ENCODE data around the gene PRSS23. TPM values are rescaled to one million over a fixed set of nuclear protein-coding genes. Genes with fewer than 3 reads are reported as not detected.

PRSS23 gene
- total RNA-seq, 1 experiment from 2014 or later, result 3.8 TPM

GRCh38 chr11:86800960-86801272 lies 574 bp downstream of the PRSS23 start:
- no peaks in the 10 kb centered on the region for H3K79me2 ChIP-seq (ENCODE audit: insufficient read depth, low read length)
- no peak for TF ChIP-seq SRF (IDR thresholded peaks at IDR 0.05; ENCODE audit: low read depth)
- no peak for TF ChIP-seq ELF1 (IDR thresholded peaks at IDR 0.05; ENCODE audit: borderline replicate concordance, low read depth)
- no peak for TF ChIP-seq REST (IDR thresholded peaks at IDR 0.05; ENCODE audit: low read depth)
- no peak for TF ChIP-seq FOSL1 (IDR thresholded peaks at IDR 0.05; ENCODE audit: low read depth)
- TF ChIP-seq JUND (IDR thresholded peaks at IDR 0.05), result no peak
- TF ChIP-seq EGR1 (IDR thresholded peaks at IDR 0.05; ENCODE audit: low read depth), result no peak
- TF ChIP-seq CBX3 (IDR thresholded peaks at IDR 0.05; ENCODE audit: low read depth), result no peak
- TF ChIP-seq CTCF (IDR thresholded peaks at IDR 0.05 in 2 of 3, conservative IDR thresholded peaks at IDR 0.05 in 1 of 3; ENCODE audit: borderline replicate concordance in 1 of 3, insufficient read depth in 1 of 3, low read depth in 2 of 3, low read length in 2 of 3), result no peak
- no peak for TF ChIP-seq ZNF274 (IDR thresholded peaks at IDR 0.05; ENCODE audit: low read depth, low read length)
- TF ChIP-seq ZBTB33 (IDR thresholded peaks at IDR 0.05; ENCODE audit: extremely low read depth, insufficient replicate concordance, low read length), result no peak
- no peaks in the 10 kb centered on the region for H3K36me3 ChIP-seq (ENCODE audit: control insufficient read depth in 1 of 2, insufficient read depth in 2 of 2, low read length in 2 of 2)
- ChIA-PET RAD21 (ENCODE audit: low non-redundant PET in 1 of 2, low total read pairs in 2 of 2, uncharacterized antibody in 2 of 2, unreplicated experiment in 2 of 2) (no interaction called here), CTCF (no interaction called here), POLR2A (no interaction called here)
- H3K9ac ChIP-seq (ENCODE audit: low read length), result peak overlapping the region; percentile 64
- H3K4me1 ChIP-seq (ENCODE audit: control insufficient read depth in 1 of 2, insufficient read depth in 2 of 2, low read length in 2 of 2), result peaks cover 3 to 37% of the 10 kb centered on the region in 2 experiments
- peaks cover 7% of the 10 kb centered on the region for H3K27me3 ChIP-seq (ENCODE audit: insufficient read depth, low read length)
- H3K9me2 ChIP-seq (ENCODE audit: insufficient read depth), result no peaks in the 10 kb centered on the region
- DNase-seq (ENCODE audit: low read depth, low spot score), result no peak
- no peak for ATAC-seq
- peak overlapping the region; percentile 50 to 65 for H3K4me3 ChIP-seq (replicated peaks in 1 of 2; ENCODE audit: low read depth in 1 of 2, low read length in 2 of 2)
- peak overlapping the region; percentile 88 for H3K4me2 ChIP-seq (ENCODE audit: low read length)
- H3K27ac ChIP-seq (ENCODE audit: low read depth, low read length), result no peak overlapping the region; the same call in 1 of the 2 replicates
- H3K9me3 ChIP-seq (ENCODE audit: control insufficient read depth in 1 of 2, insufficient read depth in 1 of 2, low read depth in 1 of 2, low read length in 2 of 2), result no peaks in the 10 kb centered on the region
- intact Hi-C loops (cut with micrococcal nuclease), result loop anchor here (5.0 kb wide), 3 partner anchors 59 to 194 kb away; no protein-coding TSS in a partner anchor
- H4K20me1 ChIP-seq (ENCODE audit: insufficient read depth), result no peaks in the 10 kb centered on the region
- TSS peak; percentile 55 for BruUV-seq (replicated peaks)
- H2AFZ ChIP-seq (ENCODE audit: low read depth, low read length, poor library complexity, severe bottlenecking), result no peak overlapping the region
